GM23338 (cell line): Measurements from ENCODE around the gene KIF1C. TPM values are rescaled to one million over a fixed set of nuclear protein-coding genes. Genes with fewer than 3 reads are reported as not detected.

Source experiments
- ATAC-seq: fragments of 200-7000 bp; cut with Tn5 transposase; 3 replicates; pipeline ENCODE4 v1.9.1; 2020
- DNase-seq: peaks from one replicate; pipeline ENCODE4 v3.0.0-alpha.2; 2015; ENCODE audit warnings: low spot score
- H2AFZ ChIP-seq: fragments of 200-600 bp; sonication (generic); 2 replicates; pipeline ENCODE4 v1.8.0; 2016; ENCODE audit warnings: antibody characterized with exemption, mild to moderate bottlenecking, moderate library complexity
- H3F3A ChIP-seq: fragments of 200-600 bp; sonication (generic); replicated peaks from 2 replicates; pipeline ENCODE4 v1.8.0; 2017; ENCODE audit warnings: antibody characterized with exemption, mixed run types, low read depth
- H3K27ac ChIP-seq: fragments of 200-600 bp; sonication (generic); 2 replicates; pipeline ENCODE4 v1.6.1; 2016; ENCODE audit warnings: low read depth
- H3K27me3 ChIP-seq: fragments of 200-600 bp; sonication (generic); 2 replicates; pipeline ENCODE4 v1.8.0; 2016; ENCODE audit warnings: mild to moderate bottlenecking, mixed run types, moderate library complexity; ENCODE audit not compliant: insufficient read depth
- H3K36me3 ChIP-seq: fragments of 200-600 bp; sonication (generic); 2 replicates; pipeline ENCODE4 v1.8.0; 2016; ENCODE audit warnings: mild to moderate bottlenecking; ENCODE audit not compliant: insufficient read depth
- H3K4me1 ChIP-seq: fragments of 200-600 bp; sonication (generic); 2 replicates; pipeline ENCODE4 v1.8.0; 2016; ENCODE audit warnings: mild to moderate bottlenecking, moderate library complexity; ENCODE audit not compliant: insufficient read depth
- H3K4me2 ChIP-seq: fragments of 200-600 bp; sonication (generic); 2 replicates; pipeline ENCODE4 v1.7.1; 2017; ENCODE audit warnings: mixed run types
- H3K4me3 ChIP-seq: fragments of 200-600 bp; sonication (generic); 2 replicates; pipeline ENCODE4 v1.6.1; 2016; ENCODE audit warnings: mixed run types
- H3K79me2 ChIP-seq: fragments of 200-600 bp; sonication (generic); replicated peaks from 2 replicates; pipeline ENCODE4 v1.8.0; 2017; ENCODE audit warnings: mild to moderate bottlenecking; ENCODE audit not compliant: insufficient read depth
- H3K9me2 ChIP-seq: fragments of 200-600 bp; sonication (generic); 2 replicates; pipeline ENCODE4 v1.8.0; 2017; ENCODE audit not compliant: insufficient read depth
- H4K20me1 ChIP-seq: fragments of 200-600 bp; sonication (generic); replicated peaks from 2 replicates; pipeline ENCODE4 v1.8.0; 2017; ENCODE audit warnings: mild to moderate bottlenecking; ENCODE audit not compliant: insufficient read depth
- H3K27ac Mint-ChIP-seq: 2 replicates; pipeline ENCODE4 v1.8.0; 2020; ENCODE audit warnings: inconsistent platforms, mild to moderate bottlenecking, moderate library complexity, mixed read lengths
- H3K27me3 Mint-ChIP-seq: 3 replicates; pipeline ENCODE4 v1.8.0; 2022; ENCODE audit warnings: low read depth, mild to moderate bottlenecking, moderate library complexity, mixed read lengths, inconsistent platforms; ENCODE audit not compliant: insufficient read depth, poor library complexity
- H3K36me3 Mint-ChIP-seq: 3 replicates; pipeline ENCODE4 v1.8.0; 2021; ENCODE audit warnings: low read depth, mild to moderate bottlenecking, inconsistent platforms, moderate library complexity, mixed read lengths
- H3K4me1 Mint-ChIP-seq: 3 replicates; pipeline ENCODE4 v1.8.0; 2020; ENCODE audit warnings: mild to moderate bottlenecking, inconsistent platforms, mixed read lengths
- H3K4me3 Mint-ChIP-seq: 3 replicates; pipeline ENCODE4 v1.8.0; 2021; ENCODE audit warnings: moderate library complexity, mild to moderate bottlenecking, inconsistent platforms, mixed read lengths
- H3K9me3 Mint-ChIP-seq: 3 replicates; pipeline ENCODE4 v1.8.0; 2020; ENCODE audit warnings: moderate library complexity, mild to moderate bottlenecking, inconsistent platforms, mixed read lengths
- JUNB ChIP-seq: IDR thresholded peaks from one replicate; pipeline ENCODE4 v1.6.1; 2016; ENCODE audit warnings: antibody characterized with exemption; ENCODE audit not compliant: unreplicated experiment
- POLR2AphosphoS5 ChIP-seq: IDR thresholded peaks from 2 replicates; pipeline ENCODE4 v1.6.1; 2016; ENCODE audit warnings: antibody characterized with exemption, low read depth
- REST ChIP-seq: IDR thresholded peaks from one replicate; pipeline ENCODE4 v1.6.1; 2018; ENCODE audit warnings: antibody characterized with exemption; ENCODE audit not compliant: unreplicated experiment
- ZNF462 ChIP-seq: fragments of 250-450 bp; sonication (Bioruptor Pico); IDR thresholded peaks from 2 replicates; pipeline ENCODE4 v1.5.0; 2020; ENCODE audit warnings: mild to moderate bottlenecking, moderate library complexity
- polyA plus RNA-seq: library from polyadenylated mRNA; unstranded; fragments of >200 nt; fragmentation: Nextera tagmentation; extraction: Ambion mirVana; gene quantifications from 2 replicates; pipeline ENCODE4 v1.2.1, GENCODE V29; 2016
- total RNA-seq: library from RNA; depleted of rRNA; stranded (reverse); fragments of >200 nt; shearing (Covaris generic); gene quantifications from 2 replicates; pipeline ENCODE4 v1.2.3, GENCODE V29; 2014
- TF ChIP-seq, protein P1 (sequence below): IDR thresholded peaks from 2 replicates; pipeline ENCODE4 v1.6.1; 2016; ENCODE audit warnings: antibody characterized with exemption

Gene KIF1C
- total and polyA plus RNA-seq, 2 experiments from 2014 or later, result 13.5 to 61.4 TPM

DNA sequence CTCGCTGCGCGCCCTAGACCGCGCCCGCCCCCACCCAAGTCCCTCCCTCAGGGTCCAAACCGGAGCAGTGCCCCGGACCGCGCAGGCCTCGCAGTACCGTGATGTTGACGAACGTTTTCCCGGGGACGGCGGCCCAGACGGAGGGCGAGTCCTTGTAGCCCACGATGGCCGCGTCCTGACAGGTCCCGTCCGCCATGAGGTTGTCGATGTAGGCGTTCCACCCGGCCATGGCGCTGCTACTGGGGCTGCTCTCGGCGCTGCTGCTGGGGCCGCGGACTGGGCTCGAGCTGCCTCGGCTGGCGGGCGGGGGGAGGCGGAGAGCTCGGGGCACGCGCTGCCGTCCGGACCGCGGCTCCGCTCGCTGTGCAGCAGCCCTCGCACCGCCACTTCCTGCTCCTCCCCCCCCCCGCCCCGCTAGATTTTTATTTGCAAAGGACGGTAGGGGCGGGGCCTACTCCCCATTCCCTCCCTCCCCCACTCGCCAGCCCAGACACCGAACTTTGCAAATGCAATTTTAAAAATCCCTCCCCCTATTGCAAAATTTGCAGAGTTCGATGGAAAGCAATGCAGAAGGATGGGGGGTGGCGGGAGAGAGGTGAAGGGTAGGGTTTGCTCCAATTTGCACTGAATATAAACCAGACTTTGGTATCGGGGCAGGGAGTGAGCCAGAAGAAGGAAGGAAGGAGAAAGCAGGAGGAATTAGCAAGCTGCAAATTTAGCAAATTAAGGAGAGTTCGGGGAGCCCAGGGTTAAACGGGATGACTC is 49.4 kb upstream of the KIF1C start, which contains the start of gene PFN1:
Gene PFN1 (minus strand): TSS at position 365 of the 765 bp plus-strand sequence. CDS start 136 bp downstream, at position 229.
- peaks cover 45% of the 10 kb centered on the region for H3K4me1 Mint-ChIP-seq
- H3K79me2 ChIP-seq, result peaks cover 39% of the 10 kb centered on the region

More for the DNA sequence above, 49.4 kb upstream of the KIF1C start, which contains the start of gene PFN1:
- Histone ChIP-seq H3K27ac (peak within 1 kb of the TSS; percentile 100), H3K36me3 (peaks cover 20% of the 10 kb centered on the region), H2AFZ (no peak within 1 kb of the TSS), H3K4me3 (peak within 1 kb of the TSS; percentile 96), H3K9me2 (no peaks in the 10 kb centered on the region), H3K4me2 (peak within 1 kb of the TSS; percentile 96), H4K20me1 (peaks cover 22% of the 10 kb centered on the region), H3K4me1 (peaks cover 43% of the 10 kb centered on the region), H3F3A (peaks cover 40% of the 10 kb centered on the region), H3K27me3 (no peaks in the 10 kb centered on the region)
- DNase-seq, result peak; percentile 93
- ATAC-seq, result peak; percentile 13
- Mint-ChIP-seq H3K36me3 (peaks cover 43% of the 10 kb centered on the region), H3K4me3 (peak within 1 kb of the TSS; percentile 92), H3K27ac (peak within 1 kb of the TSS; percentile 98), H3K27me3 (peaks cover 40% of the 10 kb centered on the region), H3K9me3 (no peaks in the 10 kb centered on the region; the same call in 2 of the 3 replicates)
- TF ChIP-seq POLR2AphosphoS5 (peak; percentile 79), ZNF462 (CRISPR knock-in tag) (no peak), REST (peak; percentile 19), JUNB (no peak)
- TF ChIP-seq, protein P1, sequence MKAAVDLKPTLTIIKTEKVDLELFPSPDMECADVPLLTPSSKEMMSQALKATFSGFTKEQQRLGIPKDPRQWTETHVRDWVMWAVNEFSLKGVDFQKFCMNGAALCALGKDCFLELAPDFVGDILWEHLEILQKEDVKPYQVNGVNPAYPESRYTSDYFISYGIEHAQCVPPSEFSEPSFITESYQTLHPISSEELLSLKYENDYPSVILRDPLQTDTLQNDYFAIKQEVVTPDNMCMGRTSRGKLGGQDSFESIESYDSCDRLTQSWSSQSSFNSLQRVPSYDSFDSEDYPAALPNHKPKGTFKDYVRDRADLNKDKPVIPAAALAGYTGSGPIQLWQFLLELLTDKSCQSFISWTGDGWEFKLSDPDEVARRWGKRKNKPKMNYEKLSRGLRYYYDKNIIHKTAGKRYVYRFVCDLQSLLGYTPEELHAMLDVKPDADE, result peak; percentile 52; the same call in 1 of the 2 replicates
